Keratinocyte (primary cell): ENCODE results near the gene B9D1.

Experiments used
- EZH2 ChIP-seq: IDR thresholded peaks from one replicate; pipeline ENCODE4 v1.6.1; 2012; ENCODE audit warnings: inconsistent platforms, mild to moderate bottlenecking, low read length, moderate library complexity
- TF ChIP-seq, protein P1 (sequence below), 3 experiments: IDR thresholded peaks in 1 of 3; conservative IDR thresholded peaks in 1 of 3; optimal IDR thresholded peaks in 1 of 3; 2 replicates in 2 of 3; 3 replicates in 1 of 3; pipeline versions ENCODE3 to v1.5.1; 2011; ENCODE audit warnings: low read length in 3 of 3, mild to moderate bottlenecking in 3 of 3, moderate library complexity in 2 of 3, control low read depth in 1 of 3, inconsistent platforms in 1 of 3; ENCODE audit not compliant: insufficient read depth in 2 of 3; ENCODE audit errors: extremely low read depth in 1 of 3

- TF ChIP-seq, protein P1, sequence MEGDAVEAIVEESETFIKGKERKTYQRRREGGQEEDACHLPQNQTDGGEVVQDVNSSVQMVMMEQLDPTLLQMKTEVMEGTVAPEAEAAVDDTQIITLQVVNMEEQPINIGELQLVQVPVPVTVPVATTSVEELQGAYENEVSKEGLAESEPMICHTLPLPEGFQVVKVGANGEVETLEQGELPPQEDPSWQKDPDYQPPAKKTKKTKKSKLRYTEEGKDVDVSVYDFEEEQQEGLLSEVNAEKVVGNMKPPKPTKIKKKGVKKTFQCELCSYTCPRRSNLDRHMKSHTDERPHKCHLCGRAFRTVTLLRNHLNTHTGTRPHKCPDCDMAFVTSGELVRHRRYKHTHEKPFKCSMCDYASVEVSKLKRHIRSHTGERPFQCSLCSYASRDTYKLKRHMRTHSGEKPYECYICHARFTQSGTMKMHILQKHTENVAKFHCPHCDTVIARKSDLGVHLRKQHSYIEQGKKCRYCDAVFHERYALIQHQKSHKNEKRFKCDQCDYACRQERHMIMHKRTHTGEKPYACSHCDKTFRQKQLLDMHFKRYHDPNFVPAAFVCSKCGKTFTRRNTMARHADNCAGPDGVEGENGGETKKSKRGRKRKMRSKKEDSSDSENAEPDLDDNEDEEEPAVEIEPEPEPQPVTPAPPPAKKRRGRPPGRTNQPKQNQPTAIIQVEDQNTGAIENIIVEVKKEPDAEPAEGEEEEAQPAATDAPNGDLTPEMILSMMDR (optimal IDR thresholded peaks at IDR 0.05 in 1 of 3, IDR thresholded peaks at IDR 0.05 in 1 of 3, conservative IDR thresholded peaks at IDR 0.05 in 1 of 3; ENCODE audit: extremely low read depth in 1 of 3, insufficient read depth in 2 of 3, low read length in 3 of 3), result no peak
- TF ChIP-seq EZH2, result no peak
Measured at GRCh38 chr17:19322129-19322505, 40.4 kb downstream of the B9D1 start.
